HG02678 (cell line): Measurements from ENCODE around the gene PIPOX.

Experiments used
- ATAC-seq: cut with Tn5 transposase; IDR thresholded peaks from one replicate; pipeline ENCODE4 v1.9.1; 2021; ENCODE audit warnings: mild to moderate bottlenecking, moderate library complexity; ENCODE audit not compliant: unreplicated experiment

PIPOX gene

GRCh38 chr17:29042679-29043538 is at the start of gene PIPOX:
Gene PIPOX, plus strand, starts transcription at chr17:29043141. Its CDS starts 85 bp downstream, at chr17:29043226.
- ATAC-seq, result no peak

- no peak for ATAC-seq
These were observed 49.1 kb upstream of the PIPOX start for GRCh38 chr17:28993645-28994426.

- no peak for ATAC-seq
These were observed 46.3 kb upstream of the PIPOX start for GRCh38 chr17:28996554-28997096.

- ATAC-seq, result no peak
These were observed 45.1 kb upstream of the PIPOX start for GRCh38 chr17:28997806-28998205.

GRCh38 chr17:28999206-28999605 is 43.7 kb upstream of the PIPOX start:
- no peak for ATAC-seq

- no peak for ATAC-seq
These were observed 42.0 kb upstream of the PIPOX start for GRCh38 chr17:29000973-29001372.

- ATAC-seq, result no peak
These were observed 40.1 kb upstream of the PIPOX start for GRCh38 chr17:29002811-29003210.

- no peak for ATAC-seq
These were observed 39.7 kb upstream of the PIPOX start for GRCh38 chr17:29003289-29003688.

GRCh38 chr17:29004081-29004692 is 38.8 kb upstream of the PIPOX start:
- no peak for ATAC-seq

GRCh38 chr17:29005936-29006511 is 36.9 kb upstream of the PIPOX start, which contains the start of gene SEZ6:
Gene SEZ6, minus strand, starts transcription at chr17:29006033. Its CDS starts 164 bp downstream, at chr17:29005869.
- no peak for ATAC-seq

- no peak for ATAC-seq
These were observed 35.5 kb upstream of the PIPOX start for GRCh38 chr17:29007456-29007855.

GRCh38 chr17:29007860-29008455 is 35.0 kb upstream of the PIPOX start:
- ATAC-seq, result no peak

GRCh38 chr17:29008591-29008990 is 34.4 kb upstream of the PIPOX start:
- no peak for ATAC-seq

GRCh38 chr17:29010129-29010528 is 32.8 kb upstream of the PIPOX start:
- ATAC-seq, result no peak

- no peak for ATAC-seq
These were observed 32.4 kb upstream of the PIPOX start for GRCh38 chr17:29010586-29010985.

- ATAC-seq, result no peak
These were observed 30.4 kb upstream of the PIPOX start for GRCh38 chr17:29012535-29012934.

- ATAC-seq, result no peak
These were observed 28.2 kb upstream of the PIPOX start for GRCh38 chr17:29014716-29015115.

- no peak for ATAC-seq
These were observed 26.4 kb upstream of the PIPOX start for GRCh38 chr17:29016345-29017210.

- no peak for ATAC-seq
These were observed 24.0 kb upstream of the PIPOX start for GRCh38 chr17:29018788-29019474.
